HepG2 (cell line): ENCODE results near the gene ATP6V1G2. TPM values are rescaled to one million over a fixed set of nuclear protein-coding genes. Genes with fewer than 3 reads are reported as not detected.

Experiments used
- DNMT1 ChIP-seq: sonication (generic); formaldehyde crosslinking; IDR thresholded peaks from 2 replicates; pipeline ENCODE4 v1.5.1; 2020; ENCODE audit warnings: mild to moderate bottlenecking, missing genetic modification reagents
- GABPA ChIP-seq, 2 experiments: IDR thresholded peaks; 2 replicates each; pipeline ENCODE4 v1.6.1; 2011 to 2016; ENCODE audit warnings: low read depth in 2 of 2, low read length in 1 of 2, missing biosample characterization in 1 of 2, missing genetic modification characterization in 1 of 2
- HOXA7 ChIP-seq: sonication (generic); formaldehyde crosslinking; IDR thresholded peaks from 2 replicates; pipeline ENCODE4 v1.8.1; 2022; ENCODE audit warnings: mild to moderate bottlenecking, missing genetic modification reagents, moderate library complexity
- NKX3-1 ChIP-seq: sonication (generic); formaldehyde crosslinking; IDR thresholded peaks from 2 replicates; pipeline ENCODE4 v1.5.0; 2020; ENCODE audit warnings: missing genetic modification reagents
- NONO ChIP-seq, 2 experiments: fragments of 450-650 bp in 1 of 2; sonication (generic) in 1 of 2; formaldehyde crosslinking in 1 of 2; IDR thresholded peaks in 1 of 2; conservative IDR thresholded peaks in 1 of 2; 2 replicates each; pipeline versions ENCODE4 v1.6.1 to v1.8.0; 2017 to 2022; ENCODE audit warnings: mild to moderate bottlenecking in 1 of 2, missing genetic modification reagents in 1 of 2, moderate library complexity in 1 of 2
- PRDM10 ChIP-seq: sonication (generic); formaldehyde crosslinking; IDR thresholded peaks from 2 replicates; pipeline ENCODE4 v1.4.0; 2020; ENCODE audit warnings: low read depth, missing genetic modification reagents
- SPEN ChIP-seq: sonication (generic); formaldehyde crosslinking; IDR thresholded peaks from 2 replicates; pipeline ENCODE4 v1.5.1; 2020; ENCODE audit warnings: low read depth, mild to moderate bottlenecking, missing genetic modification reagents
- ZBTB4 ChIP-seq: sonication (generic); formaldehyde crosslinking; IDR thresholded peaks from 2 replicates; pipeline ENCODE4 v1.4.0; 2020; ENCODE audit warnings: missing genetic modification reagents, mild to moderate bottlenecking, borderline replicate concordance
- ZFP36 ChIP-seq: fragments of 150-350 bp; IDR thresholded peaks from 2 replicates; pipeline ENCODE4 v1.6.1; 2018; ENCODE audit warnings: borderline replicate concordance, low read length, low read depth; ENCODE audit not compliant: partially characterized antibody
- ZMYM3 ChIP-seq: sonication (generic); formaldehyde crosslinking; IDR thresholded peaks from 2 replicates; pipeline ENCODE4 v1.5.1; 2020; ENCODE audit warnings: mild to moderate bottlenecking, missing genetic modification reagents
- ZNF44 ChIP-seq: sonication (generic); formaldehyde crosslinking; IDR thresholded peaks from 2 replicates; pipeline ENCODE4 v1.5.1; 2020; ENCODE audit warnings: mild to moderate bottlenecking, missing genetic modification reagents
- ZNF761 ChIP-seq: sonication (generic); formaldehyde crosslinking; conservative IDR thresholded peaks from 2 replicates; pipeline ENCODE4 v1.4.0; 2020; ENCODE audit warnings: mild to moderate bottlenecking, missing genetic modification reagents
- ZNF772 ChIP-seq: sonication (generic); formaldehyde crosslinking; IDR thresholded peaks from 2 replicates; pipeline ENCODE4 v1.5.0; 2020; ENCODE audit warnings: mild to moderate bottlenecking, missing genetic modification reagents
- ZSCAN21 ChIP-seq: sonication (generic); formaldehyde crosslinking; IDR thresholded peaks from 2 replicates; pipeline ENCODE4 v1.8.0; 2022; ENCODE audit warnings: mild to moderate bottlenecking, missing genetic modification reagents, moderate library complexity, borderline replicate concordance
- polyA plus RNA-seq, 8 experiments: library from polyadenylated mRNA; depleted of rRNA in 3 of 8; stranded (reverse) in 7 of 8; unstranded in 1 of 8; fragments of >200 nt; fragmentation: Illumina TruSeq in 4 of 8; extraction: Trizol in 4 of 8; gene quantifications; 2 replicates each; pipeline versions ENCODE4 v1.2.1 to v1.2.3, GENCODE V29; 2011 to 2016; ENCODE audit warnings: low read depth in 4 of 8, missing spikeins in 1 of 8, mixed read lengths in 1 of 8; ENCODE audit not compliant: insufficient read depth in 1 of 8
- total RNA-seq, 5 experiments: library from RNA; depleted of rRNA; stranded (reverse); fragments of >200 nt; fragmentation: Illumina TruSeq; extraction: Trizol; gene quantifications; 2 replicates each; pipeline ENCODE4 v1.2.3, GENCODE V29; 2016; ENCODE audit warnings: low read depth in 1 of 5
- TF ChIP-seq, protein P1 (sequence below): sonication (generic); formaldehyde crosslinking; IDR thresholded peaks from 2 replicates; pipeline ENCODE4 v1.9.0; 2021; ENCODE audit warnings: missing genetic modification reagents, mild to moderate bottlenecking, borderline replicate concordance
- TF ChIP-seq, protein P2 (sequence below): IDR thresholded peaks from 2 replicates; pipeline ENCODE4 v1.6.1; 2016; ENCODE audit warnings: low read depth

The ATP6V1G2 gene
- total and polyA plus RNA-seq, 2 of the 13 experiments (the other 11 are each of a cell fraction or from before 2014, with no cell fraction given) = 0.27 to 0.83 TPM

GRCh38 chr6:31546339-31546957 lies at the start of gene ATP6V1G2 (continued):
- TF ChIP-seq SPEN = no peak
- TF ChIP-seq ZMYM3 (CRISPR knock-in tag) = no peak
- TF ChIP-seq, protein P1, sequence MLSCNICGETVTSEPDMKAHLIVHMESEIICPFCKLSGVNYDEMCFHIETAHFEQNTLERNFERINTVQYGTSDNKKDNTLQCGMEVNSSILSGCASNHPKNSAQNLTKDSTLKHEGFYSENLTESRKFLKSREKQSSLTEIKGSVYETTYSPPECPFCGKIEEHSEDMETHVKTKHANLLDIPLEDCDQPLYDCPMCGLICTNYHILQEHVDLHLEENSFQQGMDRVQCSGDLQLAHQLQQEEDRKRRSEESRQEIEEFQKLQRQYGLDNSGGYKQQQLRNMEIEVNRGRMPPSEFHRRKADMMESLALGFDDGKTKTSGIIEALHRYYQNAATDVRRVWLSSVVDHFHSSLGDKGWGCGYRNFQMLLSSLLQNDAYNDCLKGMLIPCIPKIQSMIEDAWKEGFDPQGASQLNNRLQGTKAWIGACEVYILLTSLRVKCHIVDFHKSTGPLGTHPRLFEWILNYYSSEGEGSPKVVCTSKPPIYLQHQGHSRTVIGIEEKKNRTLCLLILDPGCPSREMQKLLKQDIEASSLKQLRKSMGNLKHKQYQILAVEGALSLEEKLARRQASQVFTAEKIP (CRISPR knock-in tag) = no peak
- TF ChIP-seq PRDM10 (CRISPR knock-in tag) = peak; percentile 70; the same call in 1 of the 2 replicates
- TF ChIP-seq ZSCAN21 (CRISPR knock-in tag) = no peak
- TF ChIP-seq GABPA (IDR thresholded peaks at IDR 0.05; ENCODE audit: low read depth, low read length) = peak; percentile 52
- TF ChIP-seq GABPA (CRISPR knock-in tag; IDR thresholded peaks at IDR 0.05; ENCODE audit: low read depth) = peak; percentile 78
- TF ChIP-seq ZFP36 = no peak
- no peak for TF ChIP-seq NKX3-1 (CRISPR knock-in tag)
- 0 out of 2 replicates have a peak, but pooled peaks have one; percentile 49 for TF ChIP-seq ZNF772 (CRISPR knock-in tag)
- TF ChIP-seq DNMT1 (CRISPR knock-in tag) = no peak
- TF ChIP-seq ZBTB4 (CRISPR knock-in tag) = peak; percentile 46; the same call in 1 of the 2 replicates
- TF ChIP-seq ZNF44 (CRISPR knock-in tag) = no peak
- TF ChIP-seq HOXA7 (CRISPR knock-in tag) = no peak
- no peak for TF ChIP-seq ZNF761 (CRISPR knock-in tag)
- TF ChIP-seq, protein P2, sequence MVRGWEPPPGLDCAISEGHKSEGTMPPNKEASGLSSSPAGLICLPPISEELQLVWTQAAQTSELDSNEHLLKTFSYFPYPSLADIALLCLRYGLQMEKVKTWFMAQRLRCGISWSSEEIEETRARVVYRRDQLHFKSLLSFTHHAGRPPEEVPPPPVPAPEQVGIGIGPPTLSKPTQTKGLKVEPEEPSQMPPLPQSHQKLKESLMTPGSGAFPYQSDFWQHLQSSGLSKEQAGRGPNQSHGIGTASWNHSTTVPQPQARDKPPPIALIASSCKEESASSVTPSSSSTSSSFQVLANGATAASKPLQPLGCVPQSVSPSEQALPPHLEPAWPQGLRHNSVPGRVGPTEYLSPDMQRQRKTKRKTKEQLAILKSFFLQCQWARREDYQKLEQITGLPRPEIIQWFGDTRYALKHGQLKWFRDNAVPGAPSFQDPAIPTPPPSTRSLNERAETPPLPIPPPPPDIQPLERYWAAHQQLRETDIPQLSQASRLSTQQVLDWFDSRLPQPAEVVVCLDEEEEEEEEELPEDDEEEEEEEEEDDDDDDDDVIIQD (CRISPR knock-in tag) = peak; percentile 63; the same call in 1 of the 2 replicates
- TF ChIP-seq NONO (IDR thresholded peaks at IDR 0.05) = no peak
- peak; percentile 88 for TF ChIP-seq NONO (CRISPR knock-in tag; conservative IDR thresholded peaks at IDR 0.05)
